ENCODE measurements around the gene TRPV6.

The TRPV6 gene

GRCh38 chr7:142884286-142884640 is 1.3 kb downstream of the TRPV6 start:
- H3K9ac ChIP-seq (ENCODE audit: low read length): no peak overlapping the region
- H4K20me1 ChIP-seq (ENCODE audit: low read depth, low read length): no peaks in the 10 kb centered on the region
- no peaks in the 10 kb centered on the region for H3K9me2 ChIP-seq (replicated peaks; ENCODE audit: insufficient read depth, low read length)
- no peaks in the 10 kb centered on the region for H3F3A ChIP-seq (ENCODE audit: insufficient read depth)
- H3K27ac ChIP-seq (ENCODE audit: low read depth, low read length): no peak overlapping the region
- no peaks in the 10 kb centered on the region for H3K36me3 ChIP-seq (ENCODE audit: low read length)
- no peak overlapping the region for H3K4me3 ChIP-seq (ENCODE audit: insufficient read depth, low read length, poor library complexity, severe bottlenecking)
- no peaks in the 10 kb centered on the region for H3K79me2 ChIP-seq (ENCODE audit: insufficient read depth, low read length)
- no peak overlapping the region for H3K4me2 ChIP-seq (ENCODE audit: low read depth, low read length, poor library complexity, severe bottlenecking)
- TF ChIP-seq EZH2phosphoT487 (conservative IDR thresholded peaks at IDR 0.05; ENCODE audit: low read length) (no peak), CTCF (IDR thresholded peaks at IDR 0.05; ENCODE audit: insufficient read depth, low read length, poor library complexity, severe bottlenecking) (no peak)
- no peak overlapping the region for H2AFZ ChIP-seq (ENCODE audit: low read depth, low read length, severe bottlenecking)
- H3K9me3 ChIP-seq (ENCODE audit: insufficient read depth, low read length): no peaks in the 10 kb centered on the region
- no peaks in the 10 kb centered on the region for H3K27me3 ChIP-seq (ENCODE audit: low read length)

GRCh38 chr7:142883571-142884285 is 1.8 kb downstream of the TRPV6 start:
- no peaks in the 10 kb centered on the region for H3F3A ChIP-seq (ENCODE audit: insufficient read depth)
- TF ChIP-seq EZH2phosphoT487 (conservative IDR thresholded peaks at IDR 0.05; ENCODE audit: low read length): no peak
- no peak overlapping the region for H3K27ac ChIP-seq (ENCODE audit: low read depth, low read length)
- no peaks in the 10 kb centered on the region for H3K9me3 ChIP-seq (ENCODE audit: insufficient read depth, low read length)
- no peak overlapping the region for H3K4me3 ChIP-seq (ENCODE audit: insufficient read depth, low read length, poor library complexity, severe bottlenecking)
- H3K9me2 ChIP-seq (replicated peaks; ENCODE audit: insufficient read depth, low read length): no peaks in the 10 kb centered on the region
- no peak overlapping the region for H3K4me2 ChIP-seq (ENCODE audit: low read depth, low read length, poor library complexity, severe bottlenecking)
- H2AFZ ChIP-seq (ENCODE audit: low read depth, low read length, severe bottlenecking): no peak overlapping the region
- H3K27me3 ChIP-seq (ENCODE audit: low read length): no peaks in the 10 kb centered on the region
- no peaks in the 10 kb centered on the region for H4K20me1 ChIP-seq (ENCODE audit: low read depth, low read length)
- H3K79me2 ChIP-seq (ENCODE audit: insufficient read depth, low read length): no peaks in the 10 kb centered on the region
- H3K36me3 ChIP-seq (ENCODE audit: low read length): no peaks in the 10 kb centered on the region
- no peak overlapping the region for H3K9ac ChIP-seq (ENCODE audit: low read length)

- Histone ChIP-seq H3K27ac (ENCODE audit: low read depth, low read length) (no peak overlapping the region), H3K4me3 (ENCODE audit: insufficient read depth, low read length, poor library complexity, severe bottlenecking) (no peak overlapping the region), H3K27me3 (ENCODE audit: low read length) (no peaks in the 10 kb centered on the region), H3K79me2 (ENCODE audit: insufficient read depth, low read length) (no peaks in the 10 kb centered on the region), H4K20me1 (ENCODE audit: low read depth, low read length) (no peaks in the 10 kb centered on the region), H2AFZ (ENCODE audit: low read depth, low read length, severe bottlenecking) (no peak overlapping the region), H3F3A (ENCODE audit: insufficient read depth) (no peaks in the 10 kb centered on the region), H3K9me3 (ENCODE audit: insufficient read depth, low read length) (no peaks in the 10 kb centered on the region), H3K4me2 (ENCODE audit: low read depth, low read length, poor library complexity, severe bottlenecking) (no peak overlapping the region), H3K9me2 (replicated peaks; ENCODE audit: insufficient read depth, low read length) (no peaks in the 10 kb centered on the region), H3K9ac (ENCODE audit: low read length) (no peak overlapping the region), H3K36me3 (ENCODE audit: low read length) (no peaks in the 10 kb centered on the region)
- TF ChIP-seq CTCF (IDR thresholded peaks at IDR 0.05; ENCODE audit: insufficient read depth, low read length, poor library complexity, severe bottlenecking): no peak
- no peak for TF ChIP-seq EZH2phosphoT487 (conservative IDR thresholded peaks at IDR 0.05; ENCODE audit: low read length)
Measured at GRCh38 chr7:142883145-142883544, 2.4 kb downstream of the TRPV6 start.

GRCh38 chr7:142882338-142882678 is 3.2 kb downstream of the TRPV6 start:
- Histone ChIP-seq H3K9ac (ENCODE audit: low read length) (no peak overlapping the region), H3K27ac (ENCODE audit: low read depth, low read length) (no peak overlapping the region), H3K9me3 (ENCODE audit: insufficient read depth, low read length) (no peaks in the 10 kb centered on the region), H4K20me1 (ENCODE audit: low read depth, low read length) (no peaks in the 10 kb centered on the region), H3K4me2 (ENCODE audit: low read depth, low read length, poor library complexity, severe bottlenecking) (no peak overlapping the region), H3K36me3 (ENCODE audit: low read length) (no peaks in the 10 kb centered on the region), H3K9me2 (replicated peaks; ENCODE audit: insufficient read depth, low read length) (no peaks in the 10 kb centered on the region), H3K79me2 (ENCODE audit: insufficient read depth, low read length) (no peaks in the 10 kb centered on the region), H2AFZ (ENCODE audit: low read depth, low read length, severe bottlenecking) (no peak overlapping the region), H3K27me3 (ENCODE audit: low read length) (no peaks in the 10 kb centered on the region), H3F3A (ENCODE audit: insufficient read depth) (no peaks in the 10 kb centered on the region), H3K4me3 (ENCODE audit: insufficient read depth, low read length, poor library complexity, severe bottlenecking) (no peak overlapping the region)
- TF ChIP-seq CTCF (IDR thresholded peaks at IDR 0.05; ENCODE audit: insufficient read depth, low read length, poor library complexity, severe bottlenecking) (no peak), EZH2phosphoT487 (conservative IDR thresholded peaks at IDR 0.05; ENCODE audit: low read length) (no peak)
